Activated CD4-positive, alpha-beta T cell treated with anti-CD3 and anti-CD28 coated beads, Interleukin-10, Interleukin-2, amounts not matched to agents 100 ng/mL and 50 ng/mL, durations not matched to agents 16 hours and 8 hours (primary cell): ENCODE results near the gene DGCR2.
A peak's percentile ranks its signal among the peaks of the same experiment; 100 is the strongest.
"Not testable (repeated sequence)": the region's sequence is repeated elsewhere in the genome, so short reads cannot be mapped to it uniquely, and the experiment has no call there.

ENCODE experiments used
- DNase-seq: peaks from one replicate; pipeline ENCODE4 v3.0.0-alpha.2; 2020

Gene DGCR2

GRCh38 chr22:19122143-19122751 lies at the start of gene DGCR2:
Gene DGCR2, minus strand, starts transcription at chr22:19122412. Its CDS starts 206 bp downstream, at chr22:19122206.
- peak; percentile 98 for DNase-seq

GRCh38 chr22:19169947-19170318 lies 47.7 kb upstream of the DGCR2 start:
- no peak for DNase-seq

GRCh38 chr22:19169002-19169946 lies 47.1 kb upstream of the DGCR2 start:
- no peak for DNase-seq

- no peak for DNase-seq
Measured at GRCh38 chr22:19168088-19168890, 46.1 kb upstream of the DGCR2 start.

GRCh38 chr22:19167106-19167869 lies 45.1 kb upstream of the DGCR2 start:
- no peak for DNase-seq

- DNase-seq, result no peak
Measured at GRCh38 chr22:19166421-19166820, 44.2 kb upstream of the DGCR2 start.

GRCh38 chr22:19164425-19164824 lies 42.2 kb upstream of the DGCR2 start:
- no peak for DNase-seq

- DNase-seq, result not testable (repeated sequence)
Measured at GRCh38 chr22:19158649-19159048, 36.4 kb upstream of the DGCR2 start.

- DNase-seq, result not testable (repeated sequence)
Measured at GRCh38 chr22:19156109-19156508, 33.9 kb upstream of the DGCR2 start.

GRCh38 chr22:19152942-19153883 lies 31.0 kb upstream of the DGCR2 start:
- DNase-seq, result no peak

- no peak for DNase-seq
Measured at GRCh38 chr22:19151329-19152191, 29.3 kb upstream of the DGCR2 start.

GRCh38 chr22:19150482-19151328 lies 28.5 kb upstream of the DGCR2 start:
- no peak for DNase-seq

GRCh38 chr22:19149991-19150390 lies 27.8 kb upstream of the DGCR2 start, which contains the start of gene GSC2:
Gene GSC2, minus strand, starts transcription at chr22:19150292. Its CDS starts 9 bp downstream, at chr22:19150283.
- no peak for DNase-seq

- peak; percentile 59 for DNase-seq
Measured at GRCh38 chr22:19149047-19149883, 27.1 kb upstream of the DGCR2 start.

- DNase-seq, result no peak
Measured at GRCh38 chr22:19148417-19149046, 26.3 kb upstream of the DGCR2 start.

GRCh38 chr22:19147195-19147780 lies 25.1 kb upstream of the DGCR2 start:
- DNase-seq, result no peak

GRCh38 chr22:19146215-19146968 lies 24.2 kb upstream of the DGCR2 start:
- no peak for DNase-seq
